ENCODE results near the gene LRP10. TPM values are rescaled to one million over a fixed set of nuclear protein-coding genes. Genes with fewer than 3 reads are reported as not detected.

LRP10 gene
- total and polyA plus RNA-seq, 5 donors = 28.7 to 89.7 (median 74.9) TPM

DNA sequence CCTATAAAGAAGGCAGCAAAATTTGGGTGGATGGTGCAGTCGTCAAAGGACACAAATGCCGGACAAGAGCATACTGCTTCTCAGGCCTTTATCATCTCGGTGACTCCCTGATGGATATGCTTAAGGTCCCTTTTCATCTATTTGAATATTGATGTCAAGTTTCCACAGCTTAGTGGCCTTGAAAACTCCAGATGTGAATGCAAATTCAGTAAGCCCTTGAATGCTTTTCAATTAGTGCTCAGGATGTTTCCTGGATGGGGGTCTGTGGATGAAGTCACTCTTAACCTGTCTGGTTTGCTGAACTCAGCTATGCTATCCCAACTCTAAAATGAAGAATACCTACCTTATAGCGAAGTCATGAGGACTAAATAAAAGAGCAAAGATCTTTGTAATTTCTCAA is 22.2 kb downstream of the LRP10 start:
- no peak for DNase-seq
- no peaks in the 10 kb centered on the region for H3K4me1 ChIP-seq (ENCODE audit: control insufficient read depth, insufficient read depth, low read length)
- H3K9me3 ChIP-seq (ENCODE audit: control insufficient read depth, low read length) = no peaks in the 10 kb centered on the region
- intact Hi-C loops (cut with DNase I) = no loop called here
- 90% methylated on average over 4 of the region's 4 CpGs for WGBS
- no peak overlapping the region for H3K27ac ChIP-seq (ENCODE audit: low read length)
- ATAC-seq = no peak
- H3K27me3 ChIP-seq (ENCODE audit: control insufficient read depth, insufficient read depth) = no peaks in the 10 kb centered on the region
- H3K4me3 ChIP-seq (ENCODE audit: low read length) = no peak overlapping the region

DNA sequence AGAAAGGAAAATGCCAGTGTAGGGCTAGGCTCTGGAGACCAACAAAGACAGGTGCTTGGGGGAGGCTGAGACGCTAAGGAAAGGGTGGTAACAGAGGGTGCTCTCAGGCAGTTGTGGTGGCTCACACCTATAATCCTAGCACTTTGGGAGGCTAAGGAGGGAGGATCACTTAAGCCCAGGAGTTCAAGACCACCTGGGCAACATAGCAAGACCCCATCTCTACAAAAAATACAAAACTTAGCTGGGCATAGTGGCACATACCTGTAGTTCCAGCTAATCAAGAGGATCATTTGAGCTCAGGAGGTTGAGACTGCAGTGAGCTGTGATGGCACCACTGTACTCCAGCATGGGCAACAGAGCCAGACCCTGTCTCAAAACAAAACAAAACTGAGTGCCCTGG is 23.9 kb downstream of the LRP10 start:
- 95% methylated on average over 1 of the region's 1 CpG for WGBS
- no peak for ATAC-seq
- Histone ChIP-seq H3K27ac (ENCODE audit: low read length) (no peak overlapping the region), H3K27me3 (ENCODE audit: control insufficient read depth, insufficient read depth) (no peaks in the 10 kb centered on the region), H3K4me1 (ENCODE audit: control insufficient read depth, insufficient read depth, low read length) (no peaks in the 10 kb centered on the region), H3K9me3 (ENCODE audit: control insufficient read depth, low read length) (no peaks in the 10 kb centered on the region), H3K4me3 (ENCODE audit: low read length) (no peak overlapping the region)
- intact Hi-C loops (cut with DNase I) = no loop called here
- no peak for DNase-seq

DNA sequence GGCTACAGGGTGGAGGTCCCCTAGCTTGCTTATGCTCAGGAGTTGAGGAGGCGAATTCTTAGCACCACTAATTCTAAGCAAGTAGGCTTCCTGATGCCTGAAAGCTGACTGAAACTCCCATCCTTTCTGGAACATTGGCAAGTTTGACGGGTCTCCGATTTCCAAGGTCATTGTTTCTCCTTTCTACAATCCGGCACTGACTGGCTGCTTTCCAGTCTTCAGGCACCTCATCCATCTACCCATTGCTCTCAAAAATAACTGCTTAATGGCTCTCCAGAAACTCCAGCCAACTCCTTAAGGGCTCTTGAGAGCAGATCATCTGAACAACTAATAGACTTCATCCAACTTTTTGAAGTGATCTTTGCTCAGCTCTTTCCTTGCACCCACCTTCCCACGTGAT is 24.8 kb downstream of the LRP10 start:
- Histone ChIP-seq H3K4me3 (ENCODE audit: low read length) (no peak overlapping the region), H3K27ac (ENCODE audit: low read length) (no peak overlapping the region), H3K27me3 (ENCODE audit: control insufficient read depth, insufficient read depth) (no peaks in the 10 kb centered on the region), H3K4me1 (ENCODE audit: control insufficient read depth, insufficient read depth, low read length) (no peaks in the 10 kb centered on the region), H3K9me3 (ENCODE audit: control insufficient read depth, low read length) (no peaks in the 10 kb centered on the region)
- 51% methylated on average over 5 of the region's 5 CpGs for WGBS
- DNase-seq (no peak), ATAC-seq (no peak)
- intact Hi-C loops (cut with DNase I) = no loop called here

DNA sequence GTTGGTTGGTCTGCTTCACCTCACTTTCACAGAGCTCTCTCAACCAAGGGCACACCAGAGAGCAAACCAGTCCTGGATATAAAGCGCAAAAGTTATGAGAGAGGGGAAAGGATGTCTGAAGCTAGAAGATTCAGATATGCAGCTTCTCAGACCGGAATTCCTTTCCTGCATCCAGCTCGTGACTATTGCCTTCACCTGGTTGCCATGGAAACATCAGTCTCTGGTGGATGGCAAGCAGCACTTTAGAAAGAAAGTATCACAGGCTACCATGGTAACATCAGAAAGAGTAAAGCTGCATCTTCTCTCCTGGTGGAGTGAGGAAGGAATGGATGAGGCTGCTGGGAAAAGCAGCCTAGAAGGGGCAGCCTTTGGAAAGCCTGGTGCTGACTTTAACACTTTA is 25.2 kb downstream of the LRP10 start:
- H3K27ac ChIP-seq (ENCODE audit: low read length) = no peak overlapping the region
- H3K27me3 ChIP-seq (ENCODE audit: control insufficient read depth, insufficient read depth) = no peaks in the 10 kb centered on the region
- no peak overlapping the region for H3K4me3 ChIP-seq (ENCODE audit: low read length)
- H3K4me1 ChIP-seq (ENCODE audit: control insufficient read depth, insufficient read depth, low read length) = no peaks in the 10 kb centered on the region
- H3K9me3 ChIP-seq (ENCODE audit: control insufficient read depth, low read length) = no peaks in the 10 kb centered on the region
- intact Hi-C loops (cut with DNase I) = no loop called here
- ATAC-seq (no peak), DNase-seq (no peak)
- WGBS = 85% methylated on average over 3 of the region's 3 CpGs

DNA sequence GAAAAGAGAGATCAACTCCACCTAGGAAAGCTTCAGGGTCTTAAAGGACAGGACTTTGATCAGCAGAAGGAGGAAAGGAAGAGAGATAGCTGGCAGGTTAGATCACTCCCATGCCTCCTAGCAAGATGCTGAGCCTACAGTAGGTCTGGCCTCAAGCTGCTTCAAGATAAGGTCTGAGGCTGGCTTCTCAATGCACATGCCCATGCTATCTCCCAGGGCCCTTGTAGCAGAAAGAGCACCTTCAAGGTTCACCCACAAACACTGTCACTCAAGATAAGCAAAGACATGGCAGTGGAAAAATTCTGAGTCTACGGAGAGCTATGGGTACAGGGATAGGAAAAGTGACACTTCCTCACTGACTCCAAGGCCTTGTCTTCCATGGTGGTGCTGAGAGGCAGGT is 25.8 kb downstream of the LRP10 start:
- intact Hi-C loops (cut with DNase I) = no loop called here
- 81% methylated on average over 1 of the region's 1 CpG for WGBS
- ATAC-seq = no peak

DNA sequence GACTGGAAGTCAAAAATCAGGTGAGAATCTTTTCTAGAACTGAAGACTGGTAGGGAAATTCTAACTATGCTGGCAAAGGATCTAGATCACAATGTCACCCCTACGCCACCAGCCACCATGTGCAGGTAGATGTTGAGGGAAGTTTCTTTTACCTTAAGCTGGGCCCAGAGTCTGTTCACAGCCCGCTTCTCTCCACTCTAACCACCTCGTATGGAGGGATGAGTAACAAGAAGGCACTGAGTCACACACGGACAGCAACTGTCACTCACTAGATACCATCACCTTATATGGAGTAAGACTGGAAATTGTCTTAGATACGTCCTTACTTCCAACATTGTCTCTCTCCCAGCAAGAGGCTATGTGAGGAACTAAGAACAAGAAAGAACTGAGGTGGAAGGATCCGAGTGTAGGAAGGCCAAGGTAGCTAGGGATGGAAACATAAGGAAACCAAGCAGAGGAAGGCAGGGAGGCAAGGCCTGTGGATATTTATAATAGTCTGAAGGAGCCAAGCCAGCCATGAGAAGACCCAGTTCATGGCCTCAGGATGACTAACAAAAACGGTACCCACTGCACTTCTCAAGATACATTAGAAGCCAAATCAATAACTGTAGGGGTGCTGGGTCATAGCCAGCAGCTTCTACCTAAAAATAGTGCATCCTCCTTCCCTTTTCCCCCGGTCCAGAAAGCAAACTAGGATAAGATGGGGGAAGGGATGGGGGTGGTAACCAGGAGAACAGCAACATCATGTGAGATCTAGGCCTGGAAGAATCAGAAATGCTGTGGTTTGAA is 27.0 kb downstream of the LRP10 start:
- intact Hi-C loops (cut with DNase I) = no loop called here
- Histone ChIP-seq H3K27ac (ENCODE audit: low read length) (no peak overlapping the region), H3K9me3 (ENCODE audit: control insufficient read depth, low read length) (no peaks in the 10 kb centered on the region), H3K27me3 (ENCODE audit: control insufficient read depth, insufficient read depth) (no peaks in the 10 kb centered on the region), H3K4me1 (ENCODE audit: control insufficient read depth, insufficient read depth, low read length) (peaks cover 3% of the 10 kb centered on the region), H3K4me3 (ENCODE audit: low read length) (no peak overlapping the region)
- WGBS = 53% methylated on average over 8 of the region's 8 CpGs
- peak in 1 of 2 donors; percentile 27 for ATAC-seq
- DNase-seq = peak in 1 of 3 donors; percentile 18

More for the DNA sequence above, 25.8 kb downstream of the LRP10 start:
- H3K27me3 ChIP-seq (ENCODE audit: control insufficient read depth, insufficient read depth) = no peaks in the 10 kb centered on the region
- no peaks in the 10 kb centered on the region for H3K9me3 ChIP-seq (ENCODE audit: control insufficient read depth, low read length)
- H3K4me3 ChIP-seq (ENCODE audit: low read length) = no peak overlapping the region
- no peak overlapping the region for H3K27ac ChIP-seq (ENCODE audit: low read length)
- DNase-seq = no peak
- no peaks in the 10 kb centered on the region for H3K4me1 ChIP-seq (ENCODE audit: control insufficient read depth, insufficient read depth, low read length)

DNA sequence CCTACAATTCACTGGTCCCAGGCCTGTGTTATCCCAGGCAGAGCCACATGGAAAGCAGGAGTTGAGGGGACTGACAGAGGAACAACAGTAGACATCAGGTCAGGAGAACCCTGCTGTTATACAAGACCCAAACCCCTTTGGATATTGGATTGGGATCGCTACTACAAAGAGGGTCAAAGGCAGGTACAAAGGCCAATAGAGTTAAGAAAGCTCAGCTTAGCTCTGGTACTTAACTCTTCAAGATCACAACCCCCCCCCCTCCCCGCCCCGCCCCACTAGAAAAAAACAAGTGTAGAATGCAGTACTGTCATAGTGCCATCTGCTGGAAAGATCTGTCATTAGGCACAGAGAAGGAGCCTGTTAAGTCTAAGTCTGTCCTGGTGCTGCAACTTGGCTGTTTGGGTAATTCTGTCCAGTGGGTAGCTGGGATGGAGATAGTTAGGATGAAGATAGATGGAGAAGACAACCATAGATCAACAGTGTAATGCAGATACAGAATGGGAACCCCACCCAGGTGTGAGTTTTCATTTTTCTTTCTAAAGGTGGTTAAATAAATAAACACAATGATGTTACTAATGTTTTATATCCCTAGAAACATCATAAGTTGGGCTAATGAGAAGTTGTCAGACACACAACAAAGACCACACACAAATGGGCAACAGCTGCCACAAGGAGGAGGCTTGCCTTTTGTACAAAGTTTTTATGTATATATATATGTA is 28.7 kb downstream of the LRP10 start:
- Histone ChIP-seq H3K4me1 (ENCODE audit: control insufficient read depth, insufficient read depth, low read length) (peaks cover 3% of the 10 kb centered on the region), H3K4me3 (ENCODE audit: low read length) (no peak overlapping the region), H3K27ac (ENCODE audit: low read length) (no peak overlapping the region), H3K9me3 (ENCODE audit: control insufficient read depth, low read length) (no peaks in the 10 kb centered on the region), H3K27me3 (ENCODE audit: control insufficient read depth, insufficient read depth) (no peaks in the 10 kb centered on the region)
- DNase-seq (no peak), ATAC-seq (peak; percentile 51 to 52)
- 32% methylated on average over 3 of the region's 3 CpGs for WGBS
- intact Hi-C loops (cut with DNase I) = no loop called here

DNA sequence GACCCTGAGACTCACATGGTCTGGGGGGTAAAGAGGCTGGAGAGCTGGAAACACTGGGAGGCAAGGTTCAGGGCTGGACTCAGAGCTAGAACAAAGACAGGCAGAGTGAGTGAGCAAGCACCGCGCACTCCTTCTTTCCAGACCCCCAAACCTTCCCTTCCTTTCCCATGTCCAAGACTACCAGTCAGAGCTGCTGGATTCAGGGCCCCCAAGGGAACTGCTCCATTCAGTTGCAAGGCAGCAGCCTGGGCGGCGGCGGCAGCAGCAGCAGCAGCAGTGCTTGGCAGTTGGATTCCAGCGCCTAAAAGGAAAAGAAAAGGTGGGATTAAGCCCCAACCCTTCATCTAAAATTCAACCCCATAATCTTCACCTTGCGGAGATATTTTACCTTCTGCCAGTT is 30.3 kb downstream of the LRP10 start:
- Histone ChIP-seq H3K4me1 (ENCODE audit: control insufficient read depth, insufficient read depth, low read length) (peaks cover 3% of the 10 kb centered on the region), H3K27me3 (ENCODE audit: control insufficient read depth, insufficient read depth) (no peaks in the 10 kb centered on the region), H3K4me3 (ENCODE audit: low read length) (no peak overlapping the region), H3K27ac (ENCODE audit: low read length) (no peak overlapping the region), H3K9me3 (ENCODE audit: control insufficient read depth, low read length) (no peaks in the 10 kb centered on the region)
- 96% methylated on average over 7 of the region's 7 CpGs for WGBS
- ATAC-seq = no peak
- no peak for DNase-seq
- intact Hi-C loops (cut with DNase I) = no loop called here

DNA sequence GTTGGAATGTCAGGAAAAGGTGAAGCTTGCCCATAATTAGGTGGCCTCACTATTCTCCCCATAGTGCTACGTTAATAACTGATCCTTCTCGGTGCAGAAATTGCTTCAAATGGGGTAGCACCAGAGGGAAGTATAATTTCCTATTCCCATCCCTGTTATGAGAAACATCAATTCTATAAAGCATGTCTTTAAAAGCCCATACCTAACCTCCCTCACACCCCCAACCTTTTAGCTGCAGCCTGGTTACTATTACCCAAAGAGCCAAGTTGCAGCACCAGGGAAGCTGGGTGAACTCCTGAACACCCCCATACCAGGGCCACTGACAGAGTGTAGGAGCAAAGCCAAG is 32.2 kb downstream of the LRP10 start:
- ATAC-seq (no peak), DNase-seq (no peak)
- Histone ChIP-seq H3K4me3 (ENCODE audit: low read length) (no peak overlapping the region), H3K27ac (ENCODE audit: low read length) (no peak overlapping the region), H3K9me3 (ENCODE audit: control insufficient read depth, low read length) (no peaks in the 10 kb centered on the region), H3K27me3 (ENCODE audit: control insufficient read depth, insufficient read depth) (no peaks in the 10 kb centered on the region), H3K4me1 (ENCODE audit: control insufficient read depth, insufficient read depth, low read length) (peaks cover 3% of the 10 kb centered on the region)
- WGBS = 92% methylated on average over 2 of the region's 2 CpGs
- intact Hi-C loops (cut with DNase I) = no loop called here

DNA sequence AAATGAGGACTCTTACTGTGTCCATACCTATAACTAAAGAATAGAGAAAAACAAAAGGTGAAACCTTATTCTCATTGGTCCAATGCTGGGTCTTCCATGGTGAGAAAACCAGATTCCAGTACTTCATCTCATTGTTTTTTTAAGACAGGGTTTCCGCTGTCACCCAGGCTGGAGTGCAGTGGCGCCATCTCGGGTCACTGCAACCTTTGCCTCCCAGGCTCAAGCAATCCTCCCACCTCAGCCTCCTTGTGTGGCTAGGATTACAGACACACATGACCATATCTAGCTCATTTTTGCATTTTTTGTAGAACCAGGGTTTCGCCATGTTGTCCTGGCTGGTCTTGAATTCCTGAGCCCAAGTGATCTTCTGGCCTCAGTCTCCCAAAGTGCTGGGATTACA is 34.1 kb downstream of the LRP10 start:
- intact Hi-C loops (cut with DNase I) = no loop called here
- Histone ChIP-seq H3K4me1 (ENCODE audit: control insufficient read depth, insufficient read depth, low read length) (peaks cover 3% of the 10 kb centered on the region), H3K4me3 (ENCODE audit: low read length) (no peak overlapping the region), H3K9me3 (ENCODE audit: control insufficient read depth, low read length) (no peaks in the 10 kb centered on the region), H3K27ac (ENCODE audit: low read length) (no peak overlapping the region), H3K27me3 (ENCODE audit: control insufficient read depth, insufficient read depth) (no peaks in the 10 kb centered on the region)
- WGBS = 94% methylated on average over 4 of the region's 4 CpGs
- ATAC-seq (no peak), DNase-seq (no peak)

DNA sequence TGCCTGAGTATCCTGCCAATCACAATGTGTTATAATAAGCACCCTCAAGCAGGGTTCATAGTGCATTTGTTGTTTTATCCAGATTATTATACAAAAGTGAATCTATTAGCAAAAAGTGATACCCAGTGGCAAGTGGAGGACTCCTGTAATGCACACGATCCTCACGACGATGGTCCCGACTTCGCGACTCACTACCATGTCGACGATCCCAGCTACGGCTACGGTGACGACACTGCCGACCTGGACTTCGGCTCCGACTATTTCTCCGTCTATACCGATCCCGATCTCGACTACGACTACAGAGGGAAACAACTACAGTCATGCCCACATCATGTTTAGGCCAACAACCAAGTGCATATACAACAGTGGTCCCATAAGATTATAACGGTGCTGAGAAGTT is 34.5 kb downstream of the LRP10 start:
- Histone ChIP-seq H3K4me1 (ENCODE audit: control insufficient read depth, insufficient read depth, low read length) (peaks cover 3% of the 10 kb centered on the region), H3K27ac (ENCODE audit: low read length) (no peak overlapping the region), H3K27me3 (ENCODE audit: control insufficient read depth, insufficient read depth) (no peaks in the 10 kb centered on the region), H3K9me3 (ENCODE audit: control insufficient read depth, low read length) (no peaks in the 10 kb centered on the region), H3K4me3 (ENCODE audit: low read length) (no peak overlapping the region)
- WGBS = 96% methylated on average over 20 of the region's 20 CpGs
- no peak for ATAC-seq
- intact Hi-C loops (cut with DNase I) = no loop called here
- DNase-seq = no peak
